ENCODE measurements around the gene YAE1.

- TF ChIP-seq CTCF (IDR thresholded peaks at IDR 0.05) (no peak), POLR2A (IDR thresholded peaks at IDR 0.05) (no peak)
Measured at GRCh38 chr7:39565538-39565937, 666 bp upstream of the YAE1 start.

Measured in transverse colon (tissue), 3 donors.